ENCODE measurements around the gene CEP85.

CEP85 gene

GRCh38 chr1:26315874-26316850 is 82.2 kb downstream of the CEP85 start:
- DNase-seq (ENCODE audit: low spot score), result no peak

GRCh38 chr1:26317146-26317545 is 83.1 kb downstream of the CEP85 start:
- DNase-seq (ENCODE audit: low spot score), result no peak

GRCh38 chr1:26317612-26318337 is 83.8 kb downstream of the CEP85 start, which contains the start of gene CD52:
CD52 (plus strand) TSS chr1:26317958; CDS start chr1:26318018, 60 bp downstream.
- DNase-seq (ENCODE audit: low spot score), result no peak

- no peak for DNase-seq (ENCODE audit: low spot score)
These were observed 84.5 kb downstream of the CEP85 start for GRCh38 chr1:26318338-26319064.

- DNase-seq (ENCODE audit: low spot score), result no peak
These were observed 86.9 kb downstream of the CEP85 start for GRCh38 chr1:26320896-26321295.

GRCh38 chr1:26321315-26322041 is 87.5 kb downstream of the CEP85 start:
- peak; percentile 61 for DNase-seq (ENCODE audit: low spot score)

GRCh38 chr1:26322042-26322331 is 88.0 kb downstream of the CEP85 start:
- no peak for DNase-seq (ENCODE audit: low spot score)

GRCh38 chr1:26323382-26323781 is 89.4 kb downstream of the CEP85 start:
- DNase-seq (ENCODE audit: low spot score), result no peak

GRCh38 chr1:26324550-26324949 is 90.5 kb downstream of the CEP85 start:
- no peak for DNase-seq (ENCODE audit: low spot score)

- DNase-seq (ENCODE audit: low spot score), result no peak
These were observed 94.0 kb downstream of the CEP85 start for GRCh38 chr1:26327956-26328362.

All from LoVo (cell line).